Hepatocyte (in vitro differentiated cells): ENCODE results near the gene DIRAS1.

Experiments used
- CTCF ChIP-seq: fragments of 200-600 bp; sonication (generic); IDR thresholded peaks from 2 replicates; pipeline ENCODE4 v1.5.1; 2016; ENCODE audit warnings: antibody characterized with exemption, mild to moderate bottlenecking; ENCODE audit not compliant: poor library complexity
- EZH2 ChIP-seq: fragments of 200-600 bp; sonication (generic); IDR thresholded peaks from 2 replicates; pipeline ENCODE4 v1.6.1; 2016; ENCODE audit warnings: antibody characterized with exemption, mild to moderate bottlenecking, borderline replicate concordance

DNA sequence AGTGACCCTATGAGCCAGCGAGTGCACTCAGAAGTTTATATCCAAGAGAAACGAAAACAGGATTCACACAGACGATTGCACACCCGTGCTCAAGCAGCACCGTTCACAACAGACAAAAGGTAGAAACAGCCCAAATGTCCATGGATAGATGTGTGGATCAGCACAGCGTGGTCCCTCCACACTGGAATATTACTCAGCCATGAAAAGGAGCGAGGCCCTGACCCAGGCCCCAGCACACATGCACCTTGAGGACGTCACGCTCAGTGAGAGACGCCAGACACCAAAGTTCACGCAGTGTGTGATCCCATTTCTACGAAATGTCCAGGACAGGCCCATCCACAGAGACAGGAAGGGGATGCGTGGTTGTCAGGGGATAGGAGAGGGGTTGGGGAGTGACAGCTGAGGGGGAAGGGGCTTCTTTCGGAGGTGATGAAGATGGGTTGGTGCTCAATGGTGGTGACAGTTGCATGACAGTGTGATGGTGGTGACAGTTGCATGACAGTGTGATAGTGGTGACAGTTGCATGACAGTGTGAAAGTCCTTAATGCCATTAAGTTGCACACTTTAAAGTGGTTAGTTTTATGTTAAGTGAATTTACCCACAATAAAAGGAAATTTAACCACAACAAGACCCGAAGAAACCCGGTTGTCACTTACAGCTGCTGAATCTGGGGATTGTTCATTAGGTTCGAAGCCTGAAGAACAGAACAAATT is 37.6 kb upstream of the DIRAS1 start:
- TF ChIP-seq CTCF, result no peak
- TF ChIP-seq EZH2, result no peak
